Muscle of arm (tissue), 12 donors: ENCODE measurements around the gene ANKFY1. TPM values are rescaled to one million over a fixed set of nuclear protein-coding genes. Genes with fewer than 3 reads are reported as not detected.
"Not testable (repeated sequence)": the region's sequence is repeated elsewhere in the genome, so short reads cannot be mapped to it uniquely, and the experiment has no call there.

ENCODE experiments used
- DNase-seq: peaks from one replicate; pipeline ENCODE4 v3.0.0-alpha.2; 2013
- polyA plus RNA-seq, 12 donors: library from polyadenylated mRNA; unstranded; fragments of 120-200 nt; gene quantifications; one replicate each; pipeline ENCODE4 v1.2.1, GENCODE V29; 2013; ENCODE audit not compliant: insufficient read length in 12 of 12

ANKFY1 gene
- polyA plus RNA-seq, 12 donors: 25.8 to 66.8 (median 32.6) TPM; not detected in 1

DNA sequence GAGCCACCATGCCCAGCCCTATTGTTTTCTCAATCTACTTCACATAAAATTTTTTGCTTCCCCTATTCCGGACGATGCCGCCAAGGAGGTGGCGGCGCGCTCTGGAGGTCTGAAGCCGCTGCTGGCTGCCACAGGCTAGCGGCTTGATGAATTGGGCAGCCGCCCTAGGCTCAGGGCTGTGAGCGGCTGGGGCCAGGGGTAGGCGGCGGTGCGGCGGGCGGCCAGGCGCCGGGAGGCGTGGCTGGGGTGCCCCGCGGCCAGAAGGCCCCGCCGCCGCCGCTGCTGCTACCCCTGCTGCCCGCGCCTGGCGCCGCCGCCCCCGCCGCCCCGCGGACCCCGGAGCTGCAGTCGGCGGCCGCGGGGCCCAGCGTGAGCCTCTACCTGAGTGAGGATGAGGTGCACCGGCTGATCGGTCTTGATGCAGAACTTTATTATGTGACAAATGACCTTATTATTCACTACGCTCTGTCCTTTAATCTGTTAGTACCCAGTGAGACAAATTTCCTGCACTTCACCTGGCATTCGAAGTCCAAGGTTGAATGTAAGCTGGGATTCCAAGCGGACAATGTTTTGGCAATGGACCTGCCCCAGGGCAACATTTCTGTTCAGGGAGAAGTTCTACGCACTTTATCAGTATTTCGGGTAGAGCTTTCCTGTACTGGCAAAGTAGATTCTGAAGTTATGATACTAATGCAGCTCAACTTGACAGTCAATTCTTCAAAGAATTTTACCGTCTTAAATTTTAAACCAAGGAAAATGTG, 41.7 kb downstream of the ANKFY1 start:
- no peak for DNase-seq

DNA sequence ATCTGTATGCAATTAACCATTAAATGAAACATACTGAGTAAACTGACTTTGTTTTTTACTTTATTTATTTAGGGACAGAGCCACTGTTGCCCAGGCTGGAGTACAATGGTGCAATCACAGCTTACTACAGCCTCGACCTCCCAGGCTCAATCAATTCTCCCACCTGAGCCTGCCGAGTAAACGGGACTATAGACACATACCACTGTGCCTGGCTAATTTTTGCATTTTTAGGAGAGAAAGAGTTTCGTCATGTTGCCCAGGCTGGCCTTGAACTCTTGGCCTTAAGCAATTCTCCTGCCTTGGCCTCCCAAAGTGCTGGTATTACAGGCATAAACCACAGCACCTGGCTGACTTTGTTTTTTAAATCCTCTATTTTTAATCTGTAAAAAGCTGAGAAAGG, 42.6 kb downstream of the ANKFY1 start:
- DNase-seq: no peak

GRCh38 chr17:4220655-4221054, 43.1 kb downstream of the ANKFY1 start:
- DNase-seq: peak; percentile 54

DNA sequence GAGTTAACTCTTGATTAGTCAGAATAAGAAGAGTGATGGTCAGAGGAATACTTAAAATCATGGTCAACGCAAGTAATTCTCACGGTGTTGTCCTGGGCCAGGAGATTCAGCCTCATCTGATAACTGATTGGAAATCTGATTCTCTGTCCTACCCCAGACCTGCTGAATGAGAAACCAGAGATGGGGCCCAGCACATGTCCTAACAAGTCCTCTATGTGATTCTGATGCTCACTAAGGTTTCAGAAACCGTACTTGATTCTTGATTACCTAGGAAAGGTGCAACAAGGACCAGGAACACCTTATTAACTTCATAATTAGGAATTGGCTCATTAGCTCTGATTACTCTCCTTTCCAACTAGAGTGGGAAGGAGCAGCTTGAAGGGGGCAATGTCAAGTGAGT, 44.5 kb downstream of the ANKFY1 start:
- DNase-seq: no peak

- DNase-seq: no peak
Measured at GRCh38 chr17:4215882-4216570, 47.8 kb downstream of the ANKFY1 start.

DNA sequence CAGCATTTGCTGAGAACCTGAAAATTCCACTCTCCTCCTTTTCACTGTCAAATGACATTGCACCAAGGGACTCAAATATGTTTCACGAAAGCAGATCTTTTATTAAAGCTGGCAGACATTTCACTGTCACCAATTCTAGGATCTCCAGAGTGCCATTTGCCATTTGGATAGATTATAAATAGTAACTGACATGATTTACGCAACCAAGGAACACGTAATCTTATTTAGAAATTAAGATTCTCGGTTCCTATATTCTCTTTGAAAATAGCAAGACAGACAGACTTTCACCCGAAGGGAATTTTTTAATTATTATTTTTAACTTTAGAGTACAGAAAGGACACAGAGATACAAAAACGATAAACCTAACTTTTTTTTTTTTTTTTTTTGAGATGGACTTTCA, 49.6 kb downstream of the ANKFY1 start:
- DNase-seq: no peak

- no peak for DNase-seq
Measured at GRCh38 chr17:4209611-4210010, 54.2 kb downstream of the ANKFY1 start.

- no peak for DNase-seq
Measured at GRCh38 chr17:4208238-4208637, 55.5 kb downstream of the ANKFY1 start.

- DNase-seq: no peak
Measured at GRCh38 chr17:4206962-4207361, 56.8 kb downstream of the ANKFY1 start.

GRCh38 chr17:4205917-4206316, 57.9 kb downstream of the ANKFY1 start:
- no peak for DNase-seq

DNA sequence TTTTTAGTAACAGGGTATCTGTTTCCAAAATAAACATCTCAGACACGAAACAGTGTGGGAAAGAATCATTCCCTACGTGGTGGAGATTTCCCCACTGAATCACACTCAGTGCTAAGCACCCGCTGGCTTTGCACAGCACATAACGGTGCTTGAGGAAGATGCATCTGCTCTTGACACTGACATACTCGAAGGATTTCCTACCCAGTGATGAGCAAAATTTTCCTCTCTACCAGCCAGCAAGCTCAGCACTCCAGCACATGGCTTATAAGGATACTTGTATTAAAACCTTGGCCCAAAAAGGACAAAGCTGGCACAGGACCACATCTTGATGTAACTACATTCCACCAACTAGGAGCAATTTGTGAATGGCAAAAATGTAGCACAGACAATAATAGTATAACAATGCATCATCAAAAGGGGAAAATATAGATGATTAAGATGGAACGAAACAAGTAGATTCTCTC, 59.0 kb downstream of the ANKFY1 start:
- DNase-seq: peak; percentile 87

DNA sequence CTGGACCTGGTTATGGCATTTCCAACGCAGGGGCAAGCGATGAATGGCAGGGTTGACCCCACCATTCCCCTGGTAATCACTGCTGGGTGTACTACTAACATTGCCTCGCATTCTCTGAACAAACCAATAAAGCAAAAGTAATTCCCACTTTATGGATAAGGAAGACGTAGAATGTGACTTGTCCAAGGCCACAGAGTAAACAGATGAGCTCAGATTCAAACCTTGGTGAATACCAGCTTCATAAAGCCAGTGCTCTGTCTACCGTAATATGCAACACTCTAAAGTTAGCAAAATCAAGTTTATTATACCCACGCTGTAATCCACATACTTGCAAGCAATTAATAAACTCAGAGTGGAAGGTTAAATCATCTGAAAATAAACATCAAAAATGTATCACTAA, 59.6 kb downstream of the ANKFY1 start:
- no peak for DNase-seq

DNA sequence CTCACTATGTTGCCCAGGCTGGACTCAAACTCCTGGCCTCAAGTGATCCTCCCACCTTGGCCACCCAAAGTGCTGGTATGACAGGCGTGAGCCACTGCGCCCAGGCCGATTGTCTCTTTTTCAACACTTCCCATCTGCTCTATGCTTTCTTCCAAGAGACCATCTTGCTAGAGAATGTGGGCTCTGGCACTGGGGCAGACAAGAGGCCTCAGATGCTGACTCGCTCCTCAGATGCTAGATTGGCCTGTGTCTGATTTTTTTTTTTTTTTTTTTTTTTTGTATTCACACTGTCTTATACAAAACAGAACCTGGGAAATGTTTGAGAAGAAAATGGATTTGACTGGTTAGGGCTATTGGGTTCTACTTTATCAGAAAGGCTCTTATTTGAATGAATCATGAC, 62.6 kb downstream of the ANKFY1 start:
- DNase-seq: no peak

GRCh38 chr17:4199818-4200402, 63.9 kb downstream of the ANKFY1 start:
- no peak for DNase-seq

- DNase-seq: no peak
Measured at GRCh38 chr17:4198995-4199394, 64.8 kb downstream of the ANKFY1 start.

DNA sequence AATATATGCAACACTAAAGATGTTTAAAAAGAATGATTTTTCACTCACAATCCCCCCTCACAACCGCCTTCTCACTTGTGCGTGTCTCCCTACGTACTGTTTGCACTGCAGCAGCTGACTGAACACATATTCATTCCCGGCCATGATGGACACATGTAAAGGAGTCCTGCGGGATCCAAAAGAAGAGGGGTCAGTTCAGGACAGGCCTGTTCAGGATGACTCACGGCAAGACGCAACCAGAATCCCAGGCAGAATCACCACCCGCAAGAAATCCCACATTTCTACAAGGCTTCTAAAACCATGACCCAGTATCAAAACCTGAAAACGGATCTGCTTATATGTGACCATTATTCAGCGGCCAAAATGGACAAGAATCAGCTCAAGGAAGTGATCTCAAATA, 68.5 kb downstream of the ANKFY1 start:
- DNase-seq: no peak

DNA sequence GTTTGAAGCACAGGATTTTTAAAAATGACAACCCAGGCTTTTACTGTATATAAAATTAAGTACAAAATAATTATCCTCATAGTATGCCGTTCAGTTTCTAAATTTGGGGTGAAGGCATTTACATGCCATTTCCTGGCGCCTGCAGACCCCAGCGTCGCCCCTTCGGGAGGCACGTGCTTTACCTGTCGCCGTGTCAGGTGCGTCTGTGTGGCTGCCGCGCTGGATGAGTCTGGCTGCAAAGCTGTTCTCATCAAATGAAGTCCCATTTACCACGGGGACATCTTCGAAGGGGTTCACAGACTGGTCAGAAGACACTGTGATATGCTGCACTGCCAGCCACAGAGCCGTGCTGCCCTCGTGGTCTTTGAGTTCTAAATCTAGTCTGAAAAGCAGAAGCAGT, 69.0 kb downstream of the ANKFY1 start:
- no peak for DNase-seq

GRCh38 chr17:4190791-4191190, 73.0 kb downstream of the ANKFY1 start:
- not testable (repeated sequence) for DNase-seq

DNA sequence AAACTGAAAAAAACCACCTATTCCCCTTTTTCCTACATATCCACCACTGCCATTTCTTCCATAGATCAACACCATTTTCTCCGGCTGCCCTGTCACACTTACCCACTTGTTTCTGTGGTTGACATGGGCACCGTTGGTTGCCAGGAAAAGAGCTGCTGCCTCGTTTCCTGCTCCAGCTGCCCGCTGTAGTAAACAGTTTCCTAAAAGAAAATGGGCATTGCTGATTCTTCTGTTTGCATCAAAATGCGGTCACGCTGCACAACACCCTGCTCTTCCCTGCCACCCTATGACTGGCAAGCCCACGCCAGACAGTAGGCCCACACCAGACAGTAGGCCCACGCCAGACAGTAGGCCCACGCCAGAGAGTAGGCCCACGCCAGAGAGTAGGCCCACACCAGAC, 74.5 kb downstream of the ANKFY1 start:
- no peak for DNase-seq

DNA sequence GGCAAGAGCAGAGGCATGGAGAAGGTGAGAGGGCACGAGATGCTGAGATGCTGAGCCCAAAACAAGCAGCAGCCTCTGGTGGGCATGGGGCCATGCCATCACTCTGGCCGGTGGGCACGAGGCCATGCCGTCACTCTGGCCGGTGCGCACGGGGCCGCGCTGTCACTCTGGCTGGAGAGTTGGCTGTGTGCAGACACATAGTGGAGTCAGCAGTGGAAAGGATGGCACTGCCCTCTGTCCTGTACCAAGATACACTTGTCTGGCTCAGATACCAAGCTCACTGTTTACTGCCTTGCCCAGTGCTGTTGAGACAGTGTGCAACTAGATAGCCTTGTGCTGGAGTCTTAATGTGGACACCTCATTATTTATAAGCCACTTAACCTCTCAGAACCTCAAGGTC, 75.7 kb downstream of the ANKFY1 start:
- no peak for DNase-seq

GRCh38 chr17:4187076-4187475, 76.7 kb downstream of the ANKFY1 start:
- DNase-seq: no peak

- DNase-seq: no peak
Measured at GRCh38 chr17:4186357-4186881, 77.4 kb downstream of the ANKFY1 start.

GRCh38 chr17:4185656-4186055, 78.1 kb downstream of the ANKFY1 start:
- no peak for DNase-seq
